ENCODE data around the gene BCAS1. TPM values are rescaled to one million over a fixed set of nuclear protein-coding genes. Genes with fewer than 3 reads are reported as not detected.

The BCAS1 gene
- total RNA-seq, 2 donors from 2014 or later, result not detected

GRCh38 chr20:54092021-54092420 is 21.6 kb upstream of the BCAS1 start:
- peaks cover 12% of the 10 kb centered on the region for H3K27me3 Mint-ChIP-seq (ENCODE audit: insufficient read depth)

DNA sequence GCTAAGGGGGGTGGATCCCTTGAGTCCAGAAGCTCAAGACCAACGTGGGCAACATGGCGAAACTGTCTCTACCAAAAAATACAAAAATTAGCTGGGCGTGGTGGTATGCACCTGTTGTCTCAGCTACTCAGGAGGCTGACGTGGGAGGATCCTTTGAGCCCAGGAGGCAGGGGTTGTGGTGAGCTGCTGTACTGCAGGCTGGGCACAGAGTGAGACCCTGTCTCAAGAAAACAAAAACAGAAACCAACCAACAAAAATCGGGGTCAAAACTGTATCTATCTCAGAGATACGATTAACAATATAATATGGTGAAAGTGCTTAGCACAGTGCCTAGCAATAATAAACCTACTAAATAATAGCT is 20.7 kb upstream of the BCAS1 start:
- no peaks in the 10 kb centered on the region for H3K36me3 ChIP-seq (ENCODE audit: control insufficient read depth, insufficient read depth, low read length)
- no peaks in the 10 kb centered on the region for H3K27me3 ChIP-seq (ENCODE audit: control insufficient read depth, insufficient read depth, low read length, poor library complexity, severe bottlenecking)
- no peaks in the 10 kb centered on the region for H3K4me1 Mint-ChIP-seq
- no peak overlapping the region for H3K4me3 ChIP-seq (ENCODE audit: low read length)
- no peaks in the 10 kb centered on the region for H3K9me3 ChIP-seq (ENCODE audit: control insufficient read depth, low read length)
- H3K27ac Mint-ChIP-seq, result no peak overlapping the region
- H3K27me3 Mint-ChIP-seq (ENCODE audit: insufficient read depth), result peaks cover 12% of the 10 kb centered on the region
- H3K36me3 Mint-ChIP-seq (ENCODE audit: low read depth), result no peaks in the 10 kb centered on the region
- H3K4me3 Mint-ChIP-seq, result no peak overlapping the region
- TF ChIP-seq, protein P1, sequence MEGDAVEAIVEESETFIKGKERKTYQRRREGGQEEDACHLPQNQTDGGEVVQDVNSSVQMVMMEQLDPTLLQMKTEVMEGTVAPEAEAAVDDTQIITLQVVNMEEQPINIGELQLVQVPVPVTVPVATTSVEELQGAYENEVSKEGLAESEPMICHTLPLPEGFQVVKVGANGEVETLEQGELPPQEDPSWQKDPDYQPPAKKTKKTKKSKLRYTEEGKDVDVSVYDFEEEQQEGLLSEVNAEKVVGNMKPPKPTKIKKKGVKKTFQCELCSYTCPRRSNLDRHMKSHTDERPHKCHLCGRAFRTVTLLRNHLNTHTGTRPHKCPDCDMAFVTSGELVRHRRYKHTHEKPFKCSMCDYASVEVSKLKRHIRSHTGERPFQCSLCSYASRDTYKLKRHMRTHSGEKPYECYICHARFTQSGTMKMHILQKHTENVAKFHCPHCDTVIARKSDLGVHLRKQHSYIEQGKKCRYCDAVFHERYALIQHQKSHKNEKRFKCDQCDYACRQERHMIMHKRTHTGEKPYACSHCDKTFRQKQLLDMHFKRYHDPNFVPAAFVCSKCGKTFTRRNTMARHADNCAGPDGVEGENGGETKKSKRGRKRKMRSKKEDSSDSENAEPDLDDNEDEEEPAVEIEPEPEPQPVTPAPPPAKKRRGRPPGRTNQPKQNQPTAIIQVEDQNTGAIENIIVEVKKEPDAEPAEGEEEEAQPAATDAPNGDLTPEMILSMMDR (conservative IDR thresholded peaks at IDR 0.05), result peak; percentile 31
- H3K27ac ChIP-seq (ENCODE audit: low read depth, low read length), result no peak overlapping the region
- no peaks in the 10 kb centered on the region for H3K9me3 Mint-ChIP-seq
- no peak overlapping the region for H3K9ac ChIP-seq (ENCODE audit: extremely low read depth, low read length, poor library complexity, severe bottlenecking)
- no peaks in the 10 kb centered on the region for H3K4me1 ChIP-seq (ENCODE audit: control insufficient read depth, insufficient read depth, low read length)
- no peak for DNase-seq
- 70 to 96% methylated on average over 4 of the region's 6 CpGs for WGBS, 2 experiments (ENCODE audit: insufficient coverage in 1 of 2, insufficient read length in 1 of 2)

More at GRCh38 chr20:54092021-54092420, 21.6 kb upstream of the BCAS1 start:
- Mint-ChIP-seq H3K27ac (no peak overlapping the region), H3K9me3 (no peaks in the 10 kb centered on the region), H3K4me3 (no peak overlapping the region), H3K4me1 (no peaks in the 10 kb centered on the region), H3K36me3 (ENCODE audit: low read depth) (no peaks in the 10 kb centered on the region)
- H3K27ac ChIP-seq (ENCODE audit: low read depth, low read length), result no peak overlapping the region
- DNase-seq, result no peak
- no peak overlapping the region for H3K4me3 ChIP-seq (ENCODE audit: low read length)
- no peaks in the 10 kb centered on the region for H3K9me3 ChIP-seq (ENCODE audit: control insufficient read depth, low read length)
- no peaks in the 10 kb centered on the region for H3K27me3 ChIP-seq (ENCODE audit: control insufficient read depth, insufficient read depth, low read length, poor library complexity, severe bottlenecking)
- TF ChIP-seq, protein P1 (conservative IDR thresholded peaks at IDR 0.05), result no peak
- 81 to 90% methylated on average over 2 of the region's 2 CpGs for WGBS, 2 experiments (ENCODE audit: insufficient coverage in 1 of 2, insufficient read length in 1 of 2)
- no peak overlapping the region for H3K9ac ChIP-seq (ENCODE audit: extremely low read depth, low read length, poor library complexity, severe bottlenecking)
- H3K4me1 ChIP-seq (ENCODE audit: control insufficient read depth, insufficient read depth, low read length), result no peaks in the 10 kb centered on the region
- no peaks in the 10 kb centered on the region for H3K36me3 ChIP-seq (ENCODE audit: control insufficient read depth, insufficient read depth, low read length)

DNA sequence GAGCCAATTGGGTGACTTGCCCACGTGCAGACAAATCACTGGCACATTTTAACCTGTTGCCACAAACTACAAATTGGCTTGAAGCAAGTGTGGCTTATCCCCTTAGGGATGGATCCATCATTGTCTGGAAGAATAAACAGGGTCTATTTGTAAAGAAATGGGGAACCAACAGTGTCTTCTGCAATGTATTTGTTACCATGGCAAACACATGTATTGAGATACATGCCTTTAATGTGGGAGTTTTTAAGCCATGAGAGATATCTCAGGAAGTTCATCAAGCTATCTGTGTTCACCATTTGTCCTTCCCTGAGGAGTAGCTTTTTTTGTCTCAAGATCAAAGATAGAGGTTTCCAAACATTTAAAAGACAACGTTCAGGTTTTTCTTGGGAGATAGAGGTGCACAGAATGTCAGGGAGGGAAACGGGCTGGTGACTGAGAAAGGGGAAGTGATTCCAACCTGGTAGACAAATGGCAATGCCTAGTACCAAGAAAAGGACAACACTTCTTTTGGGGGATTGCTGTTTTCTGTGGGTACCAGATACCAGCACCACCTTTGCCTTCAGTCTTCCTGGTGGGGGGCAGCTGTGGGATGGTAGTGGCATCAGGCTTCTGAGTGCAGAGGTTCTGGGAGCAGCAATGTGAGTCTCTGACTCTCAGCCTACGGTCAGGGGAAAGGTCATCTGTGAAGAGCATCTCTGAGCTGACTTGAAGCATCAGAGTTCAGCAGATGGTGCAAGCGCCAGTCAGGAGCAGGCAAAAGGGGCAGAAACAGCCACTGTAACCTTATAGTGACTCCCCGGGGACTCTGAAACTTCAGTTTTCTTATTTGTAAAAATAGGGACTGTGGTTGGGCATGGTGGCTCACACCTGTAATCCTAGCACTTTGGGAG is 20.1 kb upstream of the BCAS1 start:
- Mint-ChIP-seq H3K27me3 (ENCODE audit: insufficient read depth) (peaks cover 12% of the 10 kb centered on the region), H3K36me3 (ENCODE audit: low read depth) (no peaks in the 10 kb centered on the region), H3K4me1 (no peaks in the 10 kb centered on the region), H3K9me3 (no peaks in the 10 kb centered on the region), H3K27ac (no peak overlapping the region), H3K4me3 (no peak overlapping the region)
- DNase-seq, result no peak
- Histone ChIP-seq H3K9me3 (ENCODE audit: control insufficient read depth, low read length) (no peaks in the 10 kb centered on the region), H3K4me1 (ENCODE audit: control insufficient read depth, insufficient read depth, low read length) (no peaks in the 10 kb centered on the region), H3K36me3 (ENCODE audit: control insufficient read depth, insufficient read depth, low read length) (no peaks in the 10 kb centered on the region), H3K9ac (ENCODE audit: extremely low read depth, low read length, poor library complexity, severe bottlenecking) (no peak overlapping the region), H3K4me3 (ENCODE audit: low read length) (no peak overlapping the region), H3K27ac (ENCODE audit: low read depth, low read length) (no peak overlapping the region), H3K27me3 (ENCODE audit: control insufficient read depth, insufficient read depth, low read length, poor library complexity, severe bottlenecking) (no peaks in the 10 kb centered on the region)
- 76 to 92% methylated on average over 5 to 6 of the region's 6 CpGs for whole genome bisulfite sequencing, 2 experiments (ENCODE audit: insufficient coverage in 1 of 2, insufficient read length in 1 of 2)
- TF ChIP-seq, protein P1 (conservative IDR thresholded peaks at IDR 0.05), result no peak
